Small intestine (tissue), 7 donors: Measurements from ENCODE around the gene CD46. TPM values are rescaled to one million over a fixed set of nuclear protein-coding genes. Genes with fewer than 3 reads are reported as not detected.

Source experiments
- DNase-seq, 2 donors: peaks; one replicate each; pipeline versions ENCODE4 v3.0.0 to v3.0.0-alpha.2; 2013
- FAIRE-seq: peaks from 2 replicates; lab custom pipeline; 2012; peaks lifted over from hg19 to GRCh38; lab: Jason Lieb, UNC
- H3K27ac ChIP-seq, 3 donors: one replicate each; pipeline ENCODE4 v1.5.1; 2013; ENCODE audit warnings: low read length in 2 of 3, mild to moderate bottlenecking in 2 of 3, control low read depth in 1 of 3, inconsistent platforms in 1 of 3, low read depth in 1 of 3, moderate library complexity in 1 of 3
- H3K27me3 ChIP-seq, 3 donors: one replicate each; pipeline ENCODE4 v1.6.1; 2013; ENCODE audit warnings: low read length in 3 of 3, inconsistent platforms in 1 of 3; ENCODE audit not compliant: control insufficient read depth in 3 of 3, insufficient read depth in 3 of 3
- H3K36me3 ChIP-seq, 3 donors: one replicate each; pipeline ENCODE4 v1.6.1; 2013; ENCODE audit warnings: low read length in 3 of 3, inconsistent platforms in 1 of 3, low read depth in 1 of 3, mild to moderate bottlenecking in 1 of 3, moderate library complexity in 1 of 3; ENCODE audit not compliant: control insufficient read depth in 3 of 3, insufficient read depth in 2 of 3
- H3K4me1 ChIP-seq, 3 donors: one replicate each; pipeline ENCODE4 v1.6.1; 2013; ENCODE audit warnings: low read length in 2 of 3, inconsistent platforms in 1 of 3, low read depth in 1 of 3, mild to moderate bottlenecking in 1 of 3, moderate library complexity in 1 of 3; ENCODE audit not compliant: control insufficient read depth in 3 of 3, insufficient read depth in 2 of 3
- H3K4me3 ChIP-seq, 3 donors: one replicate each; pipeline ENCODE4 v1.5.1; 2013; ENCODE audit warnings: low read length in 3 of 3, control low read depth in 1 of 3, inconsistent platforms in 1 of 3, low read depth in 1 of 3, mild to moderate bottlenecking in 1 of 3, moderate library complexity in 1 of 3
- H3K9me3 ChIP-seq, 2 donors: one replicate each; pipeline ENCODE4 v1.6.1; 2013; ENCODE audit warnings: low read depth in 1 of 2, low read length in 1 of 2; ENCODE audit not compliant: control insufficient read depth in 2 of 2, insufficient read depth in 1 of 2
- WGBS, 3 donors: extraction: QIAGEN DNeasy Blood & Tissue Kit; methylation state at CpG; one replicate each; pipeline ENCODE4 v1.1.7; 2013; 5-methylcytosine and 5-hydroxymethylcytosine counted together
- polyA plus RNA-seq, 4 donors: library from polyadenylated mRNA; stranded (reverse) in 3 of 4; unstranded in 1 of 4; fragments of 200-250 nt in 3 of 4; fragments of 120-200 nt in 1 of 4; gene quantifications; one replicate each; pipeline versions ENCODE4 v1.2.1 to v1.2.3, GENCODE V29; 2013
- donor health status: healthy with polysubstance abuse.
- donor health status: control.
- donor health status: control.
- donor health status: Bipolar disorder and iron deficiency.
- donor health status: healthy.

CD46 gene
- polyA plus RNA-seq, 4 donors = 53.2 to 308 (median 96.6) TPM

DNA sequence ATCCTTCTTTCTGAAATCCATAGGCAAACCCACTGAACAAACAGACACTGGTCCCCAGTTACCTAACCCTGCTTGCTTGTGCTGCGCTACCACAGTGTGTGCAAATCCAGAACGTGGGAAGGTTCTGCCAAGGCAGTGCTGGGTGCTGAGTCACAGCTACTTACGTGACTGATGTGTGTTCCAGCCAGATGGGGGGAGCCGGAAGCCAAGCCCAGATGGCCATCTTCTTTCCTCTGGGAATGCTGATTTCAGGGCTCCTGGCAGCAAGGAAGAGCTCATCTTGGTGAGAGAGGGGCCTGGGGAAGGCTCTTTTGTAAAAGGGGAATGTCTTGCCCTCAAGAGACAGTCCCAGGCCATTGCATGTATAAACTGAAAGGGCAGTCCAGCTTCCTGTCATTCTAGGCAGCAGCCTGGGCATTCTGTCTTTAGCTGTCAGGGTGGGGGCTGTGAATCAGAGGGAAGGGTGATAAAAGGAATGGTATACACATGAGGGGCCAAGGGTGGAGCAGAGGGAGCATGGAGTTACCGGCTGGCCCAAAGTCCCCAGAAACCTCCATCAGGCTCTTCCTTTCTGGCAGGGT is 54.1 kb downstream of the CD46 start:
- peak overlapping the region in 1 of 3 donors; percentile 90 for H3K27ac ChIP-seq
- H3K36me3 ChIP-seq = peaks cover 5 to 76% (median 35%) of the 10 kb centered on the region in 3 donors
- DNase-seq (no peak), FAIRE-seq (no peak)
- no peak overlapping the region for H3K4me3 ChIP-seq
- H3K27me3 ChIP-seq = no peaks in the 10 kb centered on the region
- H3K9me3 ChIP-seq = no peaks in the 10 kb centered on the region
- 67 to 85% (median 71%) methylated on average over 5 of the region's 5 CpGs for WGBS, 3 donors
- H3K4me1 ChIP-seq = peaks cover 0 to 3% (median 2%) of the 10 kb centered on the region in 3 donors

DNA sequence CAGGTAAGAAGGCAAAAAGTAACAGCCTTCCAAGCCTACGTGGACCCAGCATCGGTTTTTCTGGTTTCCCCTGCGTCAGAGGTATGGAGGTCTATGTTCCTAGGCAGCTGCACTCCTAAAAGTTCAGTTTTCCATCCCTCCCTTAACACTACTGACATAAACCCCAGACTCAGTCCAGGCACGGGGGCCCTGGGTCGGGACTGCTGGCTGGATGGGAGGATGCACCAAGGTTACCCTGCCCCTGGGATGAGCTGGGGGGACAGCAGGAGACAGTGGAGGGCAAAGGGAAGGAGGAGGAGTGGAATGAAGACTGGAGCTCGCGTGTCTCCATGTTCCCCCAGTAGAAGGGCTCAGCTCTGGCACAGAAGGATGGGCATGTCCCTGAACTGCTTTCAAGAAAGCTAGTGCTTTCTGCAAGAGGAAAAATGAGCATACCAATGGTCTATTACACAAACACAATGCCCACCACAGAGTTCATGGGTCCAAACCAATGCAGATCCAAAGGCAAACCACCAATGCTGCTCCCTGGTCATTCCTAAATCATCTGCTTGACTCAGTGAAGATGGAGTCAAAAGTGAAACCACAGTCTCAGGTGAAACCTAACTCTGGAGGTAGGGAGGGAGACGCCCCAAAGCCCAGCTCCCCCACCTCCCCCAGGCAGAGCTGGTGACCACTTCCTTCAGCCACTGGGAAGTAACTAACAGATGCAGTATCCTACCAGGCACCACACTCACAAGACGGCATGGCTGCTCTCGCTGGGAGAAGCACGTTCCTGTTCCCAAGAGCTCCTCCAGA is 54.9 kb downstream of the CD46 start:
- H3K27me3 ChIP-seq = no peaks in the 10 kb centered on the region
- peaks cover 5 to 79% (median 37%) of the 10 kb centered on the region in 3 donors for H3K36me3 ChIP-seq
- H3K9me3 ChIP-seq = no peaks in the 10 kb centered on the region
- peaks cover 0 to 3% (median 2%) of the 10 kb centered on the region in 3 donors for H3K4me1 ChIP-seq
- WGBS, 3 donors = 79 to 84% (median 84%) methylated on average over 11 of the region's 11 CpGs
- FAIRE-seq (no peak), DNase-seq (no peak)
- H3K4me3 ChIP-seq = no peak overlapping the region
- H3K27ac ChIP-seq = peak overlapping the region in 2 of 3 donors; percentile 0 to 90

DNA sequence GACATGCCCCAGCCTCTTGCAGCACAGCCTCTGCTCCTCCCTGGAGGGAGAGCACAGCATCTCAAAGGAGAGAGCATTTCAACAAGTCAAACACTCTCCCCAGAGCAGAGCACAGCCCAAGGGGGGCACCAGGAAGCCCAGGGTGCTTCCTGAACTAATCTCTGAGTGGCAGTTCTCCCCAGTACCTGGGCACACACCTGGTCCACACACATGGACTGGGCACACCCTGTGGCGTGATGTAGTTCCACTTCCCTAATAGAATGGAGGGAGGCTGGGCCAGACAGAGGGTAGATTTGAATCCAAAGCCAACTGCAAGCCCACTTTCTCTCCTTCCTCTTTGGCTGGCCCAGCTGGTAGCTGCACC is 55.5 kb downstream of the CD46 start:
- Histone ChIP-seq H3K36me3 (peaks cover 5 to 80% (median 43%) of the 10 kb centered on the region in 3 donors), H3K9me3 (no peaks in the 10 kb centered on the region), H3K27me3 (no peaks in the 10 kb centered on the region), H3K4me1 (peaks cover 0 to 3% (median 2%) of the 10 kb centered on the region in 3 donors), H3K4me3 (no peak overlapping the region), H3K27ac (peak overlapping the region in 2 of 3 donors; percentile 0 to 90)
- FAIRE-seq = no peak
- WGBS, 3 donors = 0 to 54% (median 24%) methylated on average over 1 of the region's 1 CpG
- DNase-seq = peak in 1 of 2 donors; percentile 69

DNA sequence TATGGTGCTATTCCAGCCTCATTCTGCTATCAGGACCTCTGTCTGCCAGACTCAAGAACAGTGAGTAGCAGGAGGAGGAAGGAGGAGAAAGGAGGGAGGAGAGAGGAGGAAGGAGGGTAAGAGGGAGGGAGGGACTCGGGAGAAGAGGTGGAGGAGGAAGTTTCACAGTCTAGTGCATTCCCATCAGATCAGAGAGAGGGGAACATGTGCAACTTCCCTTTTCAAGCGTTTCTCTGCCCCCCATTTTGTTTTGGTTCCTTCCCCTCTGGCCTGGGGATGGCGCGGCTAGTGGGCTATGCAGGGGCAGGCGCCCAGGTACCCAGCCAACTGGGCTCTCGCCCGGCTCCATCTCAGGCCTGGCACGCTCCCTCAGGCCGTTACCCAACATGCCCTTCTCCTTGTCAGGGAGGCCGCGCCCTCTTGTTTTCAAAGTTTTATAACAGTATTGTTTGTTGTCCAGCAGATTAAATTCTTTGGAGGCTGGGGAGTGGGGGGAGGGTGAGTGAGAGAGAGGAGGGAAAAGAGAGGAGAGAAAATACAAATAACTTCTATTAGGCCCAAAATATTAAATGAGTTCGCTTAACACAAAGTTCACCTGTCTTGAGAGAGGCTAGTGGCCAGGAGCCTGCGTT is 56.0 kb downstream of the CD46 start:
- DNase-seq (peak in 1 of 2 donors; percentile 70), FAIRE-seq (no peak)
- Histone ChIP-seq H3K27ac (peak overlapping the region in 1 of 3 donors; percentile 90), H3K36me3 (peaks cover 5 to 80% (median 46%) of the 10 kb centered on the region in 3 donors), H3K4me3 (no peak overlapping the region), H3K9me3 (no peaks in the 10 kb centered on the region), H3K27me3 (no peaks in the 10 kb centered on the region), H3K4me1 (peaks cover 0 to 3% (median 2%) of the 10 kb centered on the region in 3 donors)
- WGBS, 3 donors = 21 to 60% (median 40%) methylated on average over 11 to 13 of the region's 13 CpGs

DNA sequence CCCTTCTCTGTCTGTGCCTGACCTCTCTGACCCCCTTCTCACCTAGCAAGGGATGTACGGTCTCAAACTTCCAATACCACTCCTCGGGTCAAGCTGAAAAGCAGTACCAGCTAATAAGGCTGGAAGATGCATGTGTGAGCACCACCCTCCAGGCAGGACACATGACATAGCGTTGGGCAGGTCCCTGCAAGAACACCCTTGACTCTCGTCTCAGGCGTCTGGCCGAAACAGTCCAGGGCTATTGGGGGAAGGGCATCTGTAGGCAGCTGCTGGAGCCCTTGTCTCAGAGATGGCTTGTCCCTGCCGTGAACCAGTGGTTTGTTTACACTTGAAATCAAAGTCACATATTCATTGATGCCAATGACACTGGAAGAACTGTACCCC is 56.5 kb downstream of the CD46 start:
- FAIRE-seq (no peak), DNase-seq (no peak)
- peak overlapping the region in 1 of 3 donors; percentile 90 for H3K27ac ChIP-seq
- no peak overlapping the region for H3K4me3 ChIP-seq
- H3K36me3 ChIP-seq = peaks cover 5 to 83% (median 46%) of the 10 kb centered on the region in 3 donors
- 35 to 57% (median 52%) methylated on average over 7 of the region's 7 CpGs for WGBS, 3 donors
- no peaks in the 10 kb centered on the region for H3K27me3 ChIP-seq
- H3K9me3 ChIP-seq = no peaks in the 10 kb centered on the region
- H3K4me1 ChIP-seq = peaks cover 0 to 3% (median 2%) of the 10 kb centered on the region in 3 donors

DNA sequence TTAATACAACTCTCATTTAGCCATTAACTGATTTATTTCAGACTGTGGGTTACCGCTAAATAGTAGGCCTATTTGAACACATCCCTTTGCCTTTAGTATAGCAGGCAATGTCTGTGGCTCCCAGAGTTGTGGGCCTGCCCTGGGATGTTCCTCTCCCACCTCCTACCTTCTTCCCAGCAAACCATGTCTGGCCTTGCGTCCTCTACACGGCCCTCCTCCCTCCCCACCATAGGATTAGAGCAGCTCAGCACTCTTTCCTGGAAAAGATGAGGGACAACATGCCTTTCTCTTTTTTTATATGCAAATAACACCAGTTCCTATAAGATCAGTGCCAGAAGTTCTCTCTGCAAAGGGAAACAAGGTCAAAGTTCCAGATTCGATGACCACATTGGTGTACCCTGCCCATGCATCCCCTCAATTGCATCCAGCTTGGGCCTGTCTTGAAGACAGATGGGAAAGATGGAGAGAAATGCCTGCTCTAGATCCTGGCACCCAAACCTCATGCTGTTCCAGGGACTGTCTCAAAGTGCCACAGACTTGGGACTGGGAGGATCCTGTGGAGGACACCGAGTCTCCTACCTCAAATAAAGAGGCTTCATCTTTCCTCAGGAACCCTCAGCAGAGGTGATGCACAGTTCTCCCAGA is 57.2 kb downstream of the CD46 start:
- 48 to 73% (median 63%) methylated on average over 5 of the region's 5 CpGs for WGBS, 3 donors
- Histone ChIP-seq H3K27ac (no peak overlapping the region), H3K36me3 (peaks cover 0 to 84% (median 42%) of the 10 kb centered on the region in 3 donors), H3K4me3 (no peak overlapping the region), H3K9me3 (no peaks in the 10 kb centered on the region), H3K27me3 (no peaks in the 10 kb centered on the region), H3K4me1 (peaks cover 0 to 3% (median 2%) of the 10 kb centered on the region in 3 donors)
- FAIRE-seq = no peak
- DNase-seq = no peak

DNA sequence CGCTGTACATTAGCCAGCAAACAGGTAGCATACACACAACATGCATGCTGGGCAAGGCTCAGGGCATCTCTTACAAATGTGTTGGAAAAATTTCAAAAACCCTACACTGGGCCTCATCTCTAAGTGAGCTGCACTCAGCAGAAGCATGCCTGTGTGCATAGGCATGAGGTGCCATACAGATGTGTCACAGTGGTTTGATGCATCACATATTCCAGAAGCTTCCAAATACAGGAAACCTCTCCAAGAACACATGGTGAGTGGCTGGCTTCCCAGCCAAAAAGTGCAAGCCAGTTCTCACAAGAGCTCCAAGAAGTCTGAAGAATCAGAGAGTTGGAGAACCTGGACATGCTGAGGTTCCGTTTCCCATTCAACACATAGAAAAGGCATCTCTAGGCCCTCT is 58.3 kb downstream of the CD46 start:
- Histone ChIP-seq H3K4me1 (peaks cover 0 to 3% (median 2%) of the 10 kb centered on the region in 3 donors), H3K27ac (peak overlapping the region in 1 of 3 donors; percentile 7), H3K4me3 (no peak overlapping the region), H3K27me3 (no peaks in the 10 kb centered on the region), H3K36me3 (peaks cover 0 to 84% (median 38%) of the 10 kb centered on the region in 3 donors), H3K9me3 (no peaks in the 10 kb centered on the region)
- FAIRE-seq = no peak
- no peak for DNase-seq
- WGBS, 3 donors = 89 to 100% (median 89%) methylated on average over 2 of the region's 2 CpGs
